Psoas muscle (tissue), 8 donors: ENCODE data around the gene BNIP2. TPM values are rescaled to one million over a fixed set of nuclear protein-coding genes. Genes with fewer than 3 reads are reported as not detected.

Source experiments
- ATAC-seq, 4 donors: fragments of 200-7000 bp; cut with Tn5 transposase; one replicate each; pipeline ENCODE4 v1.9.1; 2020; ENCODE audit warnings: moderate library complexity in 3 of 4, mild to moderate bottlenecking in 2 of 4
- DNase-seq, 2 donors: peaks; one replicate each; pipeline ENCODE4 v3.0.0-alpha.2; 2020
- H3K27ac ChIP-seq: fragments of 200-600 bp; one replicate; pipeline ENCODE4 v1.8.0; 2022
- H3K27me3 ChIP-seq, 3 donors: fragments of 200-600 bp in 1 of 3; one replicate each; pipeline versions ENCODE4 v1.6.1 to v1.8.0; 2013 to 2022; ENCODE audit warnings: low read length in 2 of 3, mild to moderate bottlenecking in 2 of 3, moderate library complexity in 1 of 3; ENCODE audit not compliant: insufficient read depth in 3 of 3
- H3K36me3 ChIP-seq, 2 donors: fragments of 200-600 bp in 1 of 2; one replicate each; pipeline versions ENCODE4 v1.6.1 to v1.8.0; 2013 to 2022; ENCODE audit warnings: low read depth in 1 of 2, mild to moderate bottlenecking in 1 of 2, moderate library complexity in 1 of 2; ENCODE audit not compliant: insufficient read depth in 1 of 2
- H3K4me1 ChIP-seq: fragments of 200-600 bp; one replicate; pipeline ENCODE4 v1.8.0; 2022
- H3K4me3 ChIP-seq: fragments of 200-600 bp; one replicate; pipeline ENCODE4 v1.8.0; 2022; ENCODE audit warnings: mild to moderate bottlenecking
- H3K9me3 ChIP-seq: fragments of 200-600 bp; one replicate; pipeline ENCODE4 v1.8.0; 2022
- WGBS, 3 donors: extraction: QIAGEN DNeasy Blood & Tissue Kit; methylation state at CpG; one replicate each; pipeline versions ENCODE4 v1.1.6 to v1.1.7; 2013; 5-methylcytosine and 5-hydroxymethylcytosine counted together
- intact Hi-C, 2 donors: fragments of 100-400 bp; cut with DNase I; formaldehyde crosslinking; loops; one replicate each; pipeline versions ENCODE4 v1.11.0 to v1.14.2; 2022
- polyA plus RNA-seq, 3 donors: library from polyadenylated mRNA; stranded (reverse); fragments of 200-250 nt; gene quantifications; one replicate each; pipeline ENCODE4 v1.2.3, GENCODE V29; 2013
- total RNA-seq, 4 donors: library from RNA; stranded (reverse); fragmentation: NEBNext Ultra II Directional in 2 of 4; extraction: Animal tissue kit (Norgen Biotek cat#: 25700) in 2 of 4; gene quantifications; one replicate each; pipeline versions ENCODE4 v1.2.1 to v1.2.4, GENCODE V29; 2021 to 2023
- TF ChIP-seq, protein P1 (sequence below): fragments of 200-600 bp; IDR thresholded peaks from one replicate; pipeline ENCODE4 v1.8.0; 2022; ENCODE audit warnings: antibody characterized with exemption
- donor health status: healthy with polysubstance abuse.
- donor health status: DM: no; HTN: no; CAD: no; lungs with moderate emphysema.
- donor health status: Bipolar disorder and iron deficiency.
- donor health status: healthy.
- donor health status: DM: yes; HTN: yes; CAD: no.
- donor health status: DM: no; HTN: no; CAD: no.
- donor health status: DM: no; HTN: no; CAD: no.
- donor health status: DM: yes; HTN: yes; CAD: no.

BNIP2 gene
- total and polyA plus RNA-seq, 7 donors: 39.0 to 100 (median 73.8) TPM

DNA sequence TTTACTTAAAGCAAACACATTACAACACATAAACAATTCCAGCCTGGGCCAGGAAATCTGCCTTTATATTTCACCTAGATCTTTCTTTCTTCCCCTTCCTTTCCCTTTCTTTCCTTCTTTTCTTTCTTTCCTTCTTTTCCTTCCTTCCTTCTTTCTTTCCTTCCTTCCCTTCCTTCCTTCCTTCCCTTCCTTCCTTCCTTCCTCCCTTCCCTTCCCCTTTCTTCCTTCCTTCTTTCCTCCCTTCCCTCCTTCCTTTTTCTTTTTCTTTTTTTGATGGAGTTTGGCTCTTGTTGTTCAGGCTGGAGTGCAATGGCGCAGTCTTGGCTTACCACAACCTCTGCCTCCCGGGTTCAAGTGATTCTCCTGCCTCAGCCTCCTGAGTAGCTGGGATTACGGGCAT, 24.1 kb upstream of the BNIP2 start:
- ATAC-seq: no peak
- TF ChIP-seq, protein P1, sequence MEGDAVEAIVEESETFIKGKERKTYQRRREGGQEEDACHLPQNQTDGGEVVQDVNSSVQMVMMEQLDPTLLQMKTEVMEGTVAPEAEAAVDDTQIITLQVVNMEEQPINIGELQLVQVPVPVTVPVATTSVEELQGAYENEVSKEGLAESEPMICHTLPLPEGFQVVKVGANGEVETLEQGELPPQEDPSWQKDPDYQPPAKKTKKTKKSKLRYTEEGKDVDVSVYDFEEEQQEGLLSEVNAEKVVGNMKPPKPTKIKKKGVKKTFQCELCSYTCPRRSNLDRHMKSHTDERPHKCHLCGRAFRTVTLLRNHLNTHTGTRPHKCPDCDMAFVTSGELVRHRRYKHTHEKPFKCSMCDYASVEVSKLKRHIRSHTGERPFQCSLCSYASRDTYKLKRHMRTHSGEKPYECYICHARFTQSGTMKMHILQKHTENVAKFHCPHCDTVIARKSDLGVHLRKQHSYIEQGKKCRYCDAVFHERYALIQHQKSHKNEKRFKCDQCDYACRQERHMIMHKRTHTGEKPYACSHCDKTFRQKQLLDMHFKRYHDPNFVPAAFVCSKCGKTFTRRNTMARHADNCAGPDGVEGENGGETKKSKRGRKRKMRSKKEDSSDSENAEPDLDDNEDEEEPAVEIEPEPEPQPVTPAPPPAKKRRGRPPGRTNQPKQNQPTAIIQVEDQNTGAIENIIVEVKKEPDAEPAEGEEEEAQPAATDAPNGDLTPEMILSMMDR: no peak

GRCh38 chr15:59711451-59712243, 22.5 kb upstream of the BNIP2 start:
- intact Hi-C loops: no loop called here
- Histone ChIP-seq H3K9me3 (no peaks in the 10 kb centered on the region), H3K27me3 (no peaks in the 10 kb centered on the region), H3K4me1 (no peaks in the 10 kb centered on the region), H3K27ac (no peak overlapping the region), H3K4me3 (no peak overlapping the region), H3K36me3 (no peaks in the 10 kb centered on the region)
- TF ChIP-seq, protein P1: no peak
- WGBS, 3 donors: 41 to 61% (median 58%) methylated on average over 4 of the region's 4 CpGs
- no peak for ATAC-seq
- no peak for DNase-seq

More for the DNA sequence above, 24.1 kb upstream of the BNIP2 start:
- Histone ChIP-seq H3K27ac (no peak overlapping the region), H3K4me3 (no peak overlapping the region), H3K27me3 (no peaks in the 10 kb centered on the region), H3K4me1 (no peaks in the 10 kb centered on the region), H3K36me3 (no peaks in the 10 kb centered on the region), H3K9me3 (no peaks in the 10 kb centered on the region)
- 86 to 95% (median 92%) methylated on average over 3 of the region's 3 CpGs for WGBS, 3 donors
- no peak for DNase-seq
- intact Hi-C loops: no loop called here

DNA sequence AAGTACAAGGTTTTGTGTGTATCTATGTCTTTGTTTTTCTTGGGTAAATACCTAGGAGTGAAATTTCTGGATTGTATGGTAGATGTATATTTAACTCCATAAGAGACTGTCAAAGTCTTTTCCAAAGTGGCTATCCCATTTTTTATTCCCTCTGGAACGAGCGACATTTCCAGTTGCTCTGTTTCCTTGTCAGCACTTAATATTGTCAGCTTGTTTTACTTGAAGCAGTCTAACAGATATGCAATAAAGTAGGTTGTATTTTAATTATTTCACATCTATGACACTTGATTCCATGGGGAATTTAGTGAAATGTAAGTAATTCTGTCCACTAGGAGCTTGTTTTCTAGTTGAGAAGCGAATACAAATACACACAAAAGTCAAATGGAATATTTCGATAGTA, 18.5 kb upstream of the BNIP2 start:
- no peak overlapping the region for H3K4me3 ChIP-seq
- TF ChIP-seq, protein P1: no peak
- DNase-seq (no peak), ATAC-seq (no peak)
- 96 to 97% (median 97%) methylated on average over 4 of the region's 4 CpGs for WGBS, 3 donors
- no peaks in the 10 kb centered on the region for H3K36me3 ChIP-seq
- intact Hi-C loops: no loop called here
- no peaks in the 10 kb centered on the region for H3K9me3 ChIP-seq
- H3K27ac ChIP-seq: no peak overlapping the region
- H3K4me1 ChIP-seq: peaks cover 15% of the 10 kb centered on the region
- H3K27me3 ChIP-seq: no peaks in the 10 kb centered on the region

DNA sequence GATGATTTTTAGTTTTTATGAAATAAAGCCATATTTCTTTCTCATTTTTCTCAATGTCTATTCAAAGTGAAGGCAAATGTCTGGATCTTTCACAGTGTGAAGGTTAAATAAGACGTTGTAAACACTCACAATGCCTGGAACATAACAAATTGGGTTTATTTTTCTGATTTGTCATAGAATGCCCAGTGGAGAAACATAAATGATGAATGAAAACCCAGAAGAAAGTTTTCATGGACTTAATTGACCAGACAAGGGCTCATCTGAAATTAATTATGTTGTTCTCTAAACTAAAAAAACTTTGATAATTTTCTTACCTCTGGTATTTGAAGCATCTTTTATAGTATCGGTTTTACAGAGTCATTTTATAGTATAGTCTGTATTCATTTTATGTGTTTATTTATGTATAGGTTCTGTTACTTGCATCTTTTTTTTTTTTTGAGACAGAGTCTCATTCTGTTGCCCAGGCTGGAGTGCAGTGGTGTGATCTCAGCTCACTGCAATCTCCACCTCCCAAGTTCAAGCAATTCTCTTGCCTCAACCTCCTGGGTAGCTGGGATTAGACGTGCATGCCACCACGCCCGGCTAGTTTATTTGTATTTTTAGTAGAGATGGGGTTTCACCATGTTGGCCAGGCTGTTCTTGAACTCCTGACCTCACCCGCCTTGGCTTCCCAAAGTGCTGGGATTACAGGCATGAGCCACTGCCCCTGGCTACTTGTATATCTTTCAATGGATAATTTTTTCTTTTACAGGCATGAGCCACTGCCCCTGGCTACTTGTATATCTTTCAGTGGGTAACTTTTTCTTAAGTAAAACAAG, 15.1 kb upstream of the BNIP2 start:
- no peaks in the 10 kb centered on the region for H3K36me3 ChIP-seq
- DNase-seq: peak in 1 of 2 donors; percentile 73
- peaks cover 15% of the 10 kb centered on the region for H3K4me1 ChIP-seq
- intact Hi-C loops: no loop called here
- no peak overlapping the region for H3K4me3 ChIP-seq
- no peaks in the 10 kb centered on the region for H3K9me3 ChIP-seq
- ATAC-seq: peak in 3 of 4 donors; percentile 81 to 95 (median 94)
- H3K27me3 ChIP-seq: no peaks in the 10 kb centered on the region
- peak overlapping the region; percentile 51 for H3K27ac ChIP-seq
- WGBS, 3 donors: 21 to 40% (median 28%) methylated on average over 6 of the region's 6 CpGs
- TF ChIP-seq, protein P1: no peak
